ACHN (cell line): ENCODE results near the gene ERN1.

Source experiments
- DNase-seq: peaks from one replicate; pipeline ENCODE4 v3.0.0-alpha.2; 2015
- in situ Hi-C: cut with HindIII; loops from 2 replicates; pipeline ENCODE4 v1.10.0; 2017; ENCODE audit warnings: low sequenced_read_pairs, low pct_ligation_motif_present, low pct_unique_long_range_greater_than_20kb

The ERN1 gene

GRCh38 chr17:63993368-63993985 lies 136.5 kb downstream of the ERN1 start:
- DNase-seq: no peak
- in situ Hi-C loops: no loop called here

GRCh38 chr17:63991611-63992010 lies 138.3 kb downstream of the ERN1 start:
- no peak for DNase-seq
- in situ Hi-C loops: no loop called here

- in situ Hi-C loops: no loop called here
- no peak for DNase-seq
Measured at GRCh38 chr17:63989622-63990345, 140.2 kb downstream of the ERN1 start.
